NCI-H1930 (cell line): ENCODE results near the gene BRD7.

Experiments used
- DNase-seq, 2 experiments: peaks; one replicate each; lab custom pipeline; 2025; lab: John Stamatoyannopoulos, UW

The BRD7 gene

DNA sequence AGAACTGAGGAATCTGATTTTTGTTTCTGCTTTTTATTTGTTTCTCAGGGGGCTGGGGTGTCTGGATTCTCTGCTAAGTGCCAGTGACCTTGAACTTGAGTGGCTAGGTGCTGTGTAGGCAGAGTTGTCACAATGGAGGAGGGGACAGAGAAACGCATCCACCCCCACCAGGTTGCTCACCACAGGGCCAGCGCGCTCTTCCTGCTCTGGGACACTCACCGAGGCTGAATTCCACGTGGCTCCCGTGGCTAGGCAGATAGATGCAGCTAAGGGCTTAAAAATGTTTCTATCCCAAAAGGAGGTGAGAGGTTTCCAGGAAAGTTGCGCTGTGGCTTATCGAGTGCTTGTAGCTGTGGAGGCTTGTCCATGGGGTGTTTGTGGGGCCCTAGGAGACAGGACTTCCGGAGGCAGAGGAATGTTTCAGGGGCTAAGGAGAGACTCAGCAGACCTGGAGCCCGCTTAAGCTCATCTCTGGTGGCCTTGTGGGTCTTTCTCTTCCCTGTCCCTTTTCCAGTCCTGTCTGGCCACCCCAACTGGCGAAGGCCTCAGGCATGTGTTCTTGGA lies 65.7 kb downstream of the BRD7 start:
- DNase-seq: no peak

- no peak for DNase-seq
These were observed 66.2 kb downstream of the BRD7 start for GRCh38 chr16:50302472-50303005.

DNA sequence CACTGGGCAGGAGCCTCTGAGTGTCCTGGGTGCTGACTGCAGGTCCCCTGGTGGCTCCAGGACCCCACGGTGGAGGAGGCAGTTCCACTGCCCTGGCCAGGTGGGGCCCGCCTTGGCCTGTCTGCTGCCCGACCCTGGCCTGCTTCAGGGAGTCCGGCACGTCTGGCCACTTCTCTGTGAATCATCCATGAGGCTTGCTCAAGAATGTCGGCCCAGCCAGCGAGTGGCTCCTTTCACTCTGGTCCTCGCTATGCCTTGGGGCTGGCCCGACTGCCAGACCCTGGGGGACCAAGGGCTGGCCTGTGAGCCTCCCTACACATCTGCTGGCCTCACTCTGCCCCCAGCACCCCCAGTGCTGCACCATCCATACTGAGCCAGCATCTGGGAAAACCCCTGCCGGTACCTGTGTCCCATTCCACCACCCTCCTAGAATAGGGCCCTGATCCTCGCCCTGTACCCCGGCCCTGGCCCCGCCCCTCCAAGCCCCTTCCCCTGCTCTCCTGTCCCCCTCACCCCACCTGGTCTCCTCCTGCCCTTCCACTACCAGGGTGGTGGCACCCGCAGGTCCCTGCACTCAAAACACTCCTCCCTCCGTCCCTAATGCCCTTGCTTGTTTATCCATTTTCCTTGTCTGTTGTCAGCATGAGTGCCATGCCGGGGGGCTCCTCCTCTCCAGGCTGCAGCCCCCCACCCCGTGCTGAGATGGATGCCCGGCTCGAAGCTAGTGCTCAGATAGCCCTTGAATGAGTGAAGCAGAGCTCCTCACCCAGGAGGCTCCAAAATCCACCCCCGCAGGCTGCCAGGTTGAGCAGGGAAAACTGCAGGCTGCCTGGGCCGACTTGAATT lies 66.9 kb downstream of the BRD7 start:
- DNase-seq: no peak

DNA sequence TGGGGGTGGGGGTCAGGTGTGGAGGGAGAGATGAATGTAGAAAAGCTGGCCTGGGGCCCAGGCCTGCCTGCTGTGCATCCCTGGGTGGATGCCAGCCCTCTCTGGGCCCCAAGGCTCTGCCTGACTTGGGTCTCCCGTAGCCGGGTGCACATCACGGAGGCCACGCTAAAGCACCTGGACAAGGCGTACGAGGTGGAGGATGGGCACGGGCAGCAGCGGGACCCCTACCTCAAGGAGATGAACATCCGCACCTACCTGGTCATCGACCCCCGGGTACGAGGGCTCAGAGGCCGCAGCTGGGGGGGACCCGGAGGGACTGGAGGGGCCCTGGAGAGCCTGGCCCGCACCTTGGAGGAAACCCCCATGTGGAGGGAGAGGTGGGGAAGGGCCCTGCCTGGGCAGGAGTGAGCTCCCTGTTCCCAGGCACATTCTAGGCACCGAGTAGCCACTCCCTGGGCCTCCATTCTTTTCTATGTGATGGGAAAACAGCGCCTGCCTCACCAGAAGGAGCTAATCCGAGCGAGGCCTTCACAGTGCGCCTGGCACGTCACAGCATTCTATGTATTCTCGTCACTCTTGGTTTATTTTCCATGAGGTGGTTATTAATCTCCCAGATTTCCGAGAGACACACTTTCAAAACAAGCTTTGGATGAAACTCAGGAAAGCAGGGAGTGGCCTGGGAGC lies 67.7 kb downstream of the BRD7 start:
- DNase-seq: no peak

DNA sequence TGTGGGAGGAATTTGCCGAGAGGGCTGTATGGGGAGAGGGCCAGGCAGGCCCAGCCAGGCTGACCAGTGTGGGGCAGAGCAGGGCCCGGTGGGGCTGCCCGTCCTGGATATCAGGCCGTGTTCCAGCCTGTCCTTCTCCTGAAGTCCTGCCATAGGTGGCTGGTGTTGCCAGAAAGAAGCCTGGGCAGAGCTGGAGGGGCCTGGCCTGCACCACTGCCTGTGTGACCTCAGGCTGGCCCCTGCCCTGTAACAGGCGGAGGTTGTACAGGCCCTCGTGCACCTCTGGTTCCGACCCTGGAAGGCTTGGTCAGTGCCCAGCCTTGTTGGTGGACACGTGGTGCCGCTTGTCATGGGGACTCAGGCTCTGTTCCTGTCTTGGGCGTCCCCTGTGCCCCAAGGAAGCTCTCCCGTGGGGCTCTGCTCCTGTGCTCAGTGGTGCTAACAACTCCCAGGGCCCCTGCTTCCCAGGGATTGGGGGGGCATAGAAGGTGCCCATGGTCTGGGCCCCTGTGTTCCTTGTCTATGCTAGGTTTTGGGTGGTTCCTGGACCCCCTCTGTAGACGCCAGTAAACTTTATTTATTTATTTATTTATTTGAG lies 69.2 kb downstream of the BRD7 start:
- no peak for DNase-seq

GRCh38 chr16:50298591-50299507 lies 69.9 kb downstream of the BRD7 start:
- no peak for DNase-seq

- DNase-seq: no peak
These were observed 70.7 kb downstream of the BRD7 start for GRCh38 chr16:50298075-50298460.

GRCh38 chr16:50297301-50298074 lies 71.3 kb downstream of the BRD7 start:
- DNase-seq: no peak

DNA sequence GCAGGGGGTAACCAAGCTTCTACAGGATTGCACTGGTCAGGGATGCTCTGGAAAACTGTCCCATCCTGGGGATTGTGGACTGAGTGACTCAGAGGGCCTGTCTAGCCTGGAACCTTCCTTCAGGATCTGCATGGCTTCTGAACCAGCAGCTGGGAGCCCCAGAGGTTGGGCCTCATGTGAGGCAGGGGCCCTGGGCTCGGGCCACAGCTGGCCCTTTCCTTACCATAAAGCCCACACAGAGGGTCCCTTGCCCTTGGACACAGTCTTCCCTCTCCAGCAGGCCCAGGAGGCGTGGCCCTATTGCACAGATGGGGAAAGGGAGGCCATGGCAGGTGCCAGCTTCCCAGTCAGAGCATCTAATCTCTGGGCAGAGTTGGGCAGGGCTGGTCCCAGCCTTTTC lies 72.0 kb downstream of the BRD7 start:
- no peak for DNase-seq

GRCh38 chr16:50295541-50296132 lies 73.2 kb downstream of the BRD7 start:
- DNase-seq: no peak

DNA sequence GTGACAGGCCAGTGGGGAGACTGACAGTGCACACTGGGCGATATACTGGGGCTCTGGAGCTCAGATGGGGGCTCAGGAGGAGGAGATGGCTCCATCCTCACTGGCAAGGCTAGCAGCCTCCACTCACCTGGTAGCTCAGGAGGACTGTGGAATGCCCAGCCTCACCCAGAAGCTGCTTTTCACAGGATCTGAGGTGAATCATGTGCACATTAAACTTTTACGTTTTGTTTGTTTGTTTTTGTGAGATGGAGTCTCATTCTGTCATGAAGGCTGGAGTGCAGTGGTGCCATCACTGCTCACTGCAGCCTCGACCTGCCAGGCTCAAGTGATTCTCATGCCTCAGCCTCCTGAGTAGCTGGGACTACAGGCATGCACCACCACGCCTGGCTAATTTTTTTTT lies 73.8 kb downstream of the BRD7 start:
- no peak for DNase-seq

GRCh38 chr16:50293994-50294855 lies 74.6 kb downstream of the BRD7 start:
- no peak for DNase-seq

DNA sequence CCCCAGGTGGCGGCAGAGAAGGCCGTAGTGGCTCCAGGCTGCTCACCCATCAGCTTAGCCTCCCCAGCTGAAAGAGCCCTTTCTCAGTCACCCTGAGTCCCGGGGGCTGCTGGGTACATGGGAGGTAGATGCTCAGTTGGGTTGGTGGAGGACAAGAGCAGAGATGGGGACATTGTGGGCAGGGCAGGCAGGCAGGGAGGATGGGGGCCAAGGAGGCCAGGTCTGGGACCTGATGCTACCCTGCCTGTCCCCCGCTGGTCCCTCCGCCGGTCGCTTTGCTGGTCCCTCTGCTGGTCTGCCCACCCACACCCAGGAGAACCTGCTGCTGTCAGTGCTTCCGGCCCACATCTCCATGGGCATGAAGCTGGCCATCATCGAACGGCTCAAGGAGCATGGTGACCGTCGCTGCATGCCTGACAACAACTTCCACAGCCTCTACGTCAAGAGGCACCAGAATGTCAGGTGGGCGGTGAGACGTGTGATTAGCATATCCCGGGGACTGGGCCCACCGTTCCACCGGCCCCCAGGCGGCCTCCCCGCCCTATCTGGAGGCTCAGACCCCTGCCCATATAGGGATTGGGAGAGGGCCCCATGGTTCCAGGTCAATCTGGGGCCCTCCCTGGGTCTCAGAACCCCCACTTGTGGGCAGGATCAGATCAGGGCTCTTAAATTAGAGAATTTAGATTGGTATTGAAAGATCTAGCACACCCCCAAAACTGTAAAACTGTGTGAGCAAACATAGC lies 75.6 kb downstream of the BRD7 start:
- DNase-seq: no peak

- DNase-seq: no peak
These were observed 76.2 kb downstream of the BRD7 start for GRCh38 chr16:50292566-50292948.

DNA sequence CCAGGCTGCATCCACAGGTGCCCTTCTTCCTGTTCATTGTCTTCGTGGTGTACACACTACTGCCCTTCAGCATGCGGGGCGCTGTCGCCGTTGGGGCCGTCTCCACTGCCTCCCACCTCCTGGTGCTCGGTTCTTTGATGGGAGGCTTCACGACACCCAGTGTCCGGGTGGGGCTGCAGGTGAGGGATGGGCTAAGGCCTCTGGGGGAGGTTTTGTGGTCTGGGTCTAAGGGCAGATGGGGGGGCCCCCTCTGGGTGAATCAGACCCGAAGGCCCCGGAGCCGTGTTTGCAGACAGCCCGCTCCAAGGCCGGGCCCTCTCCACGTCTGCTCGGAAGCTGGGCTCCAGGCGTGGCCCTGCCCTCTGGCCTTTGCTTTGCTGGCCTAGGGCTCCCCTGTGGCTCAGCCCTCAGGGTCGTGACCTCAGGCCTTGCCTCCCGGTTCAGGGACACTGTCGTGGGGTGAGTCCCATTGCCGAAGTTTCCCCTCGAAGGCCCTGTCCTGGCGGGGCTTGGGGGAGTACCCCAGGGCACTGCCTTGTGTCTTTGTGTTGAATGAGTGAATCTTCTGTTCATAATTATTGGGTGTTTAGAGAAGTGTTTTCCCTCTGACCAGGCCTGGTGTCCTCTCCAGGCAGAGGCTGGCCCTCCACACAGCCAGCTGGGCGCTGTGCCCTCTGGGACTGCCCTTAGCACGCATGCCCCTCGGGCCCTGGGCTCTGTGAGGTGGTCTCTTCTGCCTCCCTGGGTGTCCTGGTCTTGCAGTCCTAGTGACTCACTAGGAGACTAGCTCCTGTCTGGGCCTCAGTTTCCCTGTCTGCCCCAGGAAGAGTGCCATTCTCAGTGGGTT lies 76.8 kb downstream of the BRD7 start:
- DNase-seq: no peak

DNA sequence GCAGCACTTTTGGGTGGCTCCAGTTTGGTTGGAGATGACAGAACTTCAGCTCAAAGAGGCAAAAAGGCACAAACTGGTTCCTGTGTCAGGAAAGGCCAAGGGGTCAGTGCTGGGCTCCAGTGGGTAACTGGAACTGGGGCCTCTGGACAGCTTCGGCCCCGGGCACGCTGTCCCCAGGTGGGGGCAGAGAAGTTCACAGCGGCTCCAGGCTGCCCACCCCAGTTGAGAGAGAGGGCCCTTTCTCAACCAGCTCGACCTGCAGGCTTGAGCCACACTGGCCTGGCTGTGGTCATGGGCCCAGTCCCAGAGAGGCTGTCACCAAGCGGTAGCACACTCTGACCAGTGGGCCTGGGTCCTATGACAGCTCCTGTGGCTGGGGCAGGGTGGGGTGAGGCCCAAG lies 77.9 kb downstream of the BRD7 start:
- DNase-seq: no peak

GRCh38 chr16:50289950-50290764 lies 78.6 kb downstream of the BRD7 start:
- DNase-seq: no peak
